ENCODE data around the gene ZNF530.
A peak's percentile ranks its signal among the peaks of the same experiment; 100 is the strongest.

ZNF530 gene

DNA sequence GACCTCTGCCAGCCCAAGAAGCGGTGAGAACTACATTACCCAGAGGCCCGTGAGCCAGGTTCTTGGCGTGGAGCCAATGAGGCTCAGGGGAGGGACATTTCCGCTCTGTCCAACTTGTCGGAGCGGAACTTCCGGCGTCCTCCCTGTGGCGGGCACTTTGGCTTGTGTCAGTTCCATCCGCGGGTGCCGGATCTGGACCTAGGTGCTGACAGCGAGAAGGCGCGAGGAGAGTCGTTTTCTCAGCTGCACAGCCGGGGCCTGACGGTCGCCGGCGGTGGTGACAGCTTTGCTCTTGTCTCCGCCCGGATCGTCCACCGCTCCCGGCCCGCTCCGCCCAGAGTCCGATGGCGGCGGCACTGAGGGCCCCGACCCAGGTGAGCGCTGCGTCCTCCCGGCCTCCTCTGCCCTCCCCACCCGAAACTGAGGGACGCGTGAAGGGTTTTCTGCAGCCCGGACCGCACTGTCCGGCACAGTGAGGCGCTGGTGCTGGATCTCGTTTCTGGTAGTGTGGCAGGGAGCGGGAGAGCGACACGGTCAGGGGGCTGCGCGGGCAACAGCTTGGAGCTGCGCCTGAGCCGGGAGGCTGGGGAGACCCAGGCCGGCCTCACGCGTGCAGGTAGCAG lies at the start of gene ZNF530:
TSS of gene ZNF530 (plus strand) at position 125 of the 623 bp plus-strand sequence. CDS start 4,461 bp downstream, outside the sequence.
- DNase-seq: peak; percentile 91

DNA sequence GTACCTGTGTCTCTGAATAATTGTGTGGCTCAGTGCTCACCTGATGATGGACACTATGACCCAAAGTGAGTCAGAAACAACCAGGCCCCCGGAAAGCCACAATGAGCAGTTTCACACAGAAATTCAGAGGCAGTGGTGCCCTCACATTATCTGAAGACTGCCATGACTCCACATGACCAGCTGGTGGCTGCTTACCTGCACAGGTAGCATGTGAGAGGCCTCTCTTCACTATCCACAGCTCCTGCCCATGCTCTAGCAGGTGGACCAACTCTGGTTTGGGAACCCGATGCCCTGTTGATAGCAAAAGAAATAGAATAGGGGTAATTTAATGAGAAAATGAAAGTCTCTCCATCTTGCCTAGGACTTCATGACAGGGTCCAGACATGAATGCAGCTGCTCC lies 47.3 kb upstream of the ZNF530 start:
- no peak for DNase-seq

DNA sequence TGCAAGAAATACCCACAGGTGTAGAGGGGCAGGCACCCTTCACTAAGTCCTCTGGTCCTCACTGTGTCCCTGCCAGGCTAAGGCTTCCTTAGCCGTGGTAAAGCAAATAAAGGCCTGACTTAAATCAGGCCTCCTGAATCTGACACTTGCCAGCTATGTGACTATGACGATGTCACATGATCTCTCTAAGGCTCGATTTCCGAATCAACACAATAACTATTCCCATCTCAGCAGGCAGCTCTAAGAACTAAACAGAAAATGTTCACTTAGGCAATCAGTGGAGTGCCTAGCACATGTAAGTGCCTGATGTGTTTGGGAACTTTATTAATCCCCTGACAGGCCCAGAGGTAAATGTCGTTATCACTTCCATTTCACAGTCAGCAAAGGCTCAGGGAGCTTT lies 42.0 kb upstream of the ZNF530 start:
- no peak for DNase-seq

- DNase-seq: no peak
These were observed 41.2 kb upstream of the ZNF530 start for GRCh38 chr19:57558525-57558924.

DNA sequence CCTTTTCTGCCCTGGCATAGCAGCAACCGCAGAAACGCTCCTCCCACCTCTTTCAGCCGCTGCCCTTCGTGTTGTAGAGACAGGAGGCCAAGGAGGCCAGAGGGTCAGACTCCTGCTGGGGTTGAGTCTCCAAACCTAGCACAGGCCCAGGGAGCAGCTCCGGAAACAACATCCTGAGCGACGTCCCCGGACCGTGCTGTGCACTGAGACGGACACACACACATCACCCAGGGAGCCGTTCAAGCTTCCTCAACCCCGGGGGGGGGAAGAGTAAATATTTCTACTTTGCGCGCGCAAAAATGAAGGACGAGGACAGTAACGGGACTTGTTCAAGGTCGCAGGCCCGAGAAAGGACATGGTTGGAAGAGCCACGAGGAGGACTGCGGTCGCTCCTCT lies 40.7 kb upstream of the ZNF530 start:
- no peak for DNase-seq

DNA sequence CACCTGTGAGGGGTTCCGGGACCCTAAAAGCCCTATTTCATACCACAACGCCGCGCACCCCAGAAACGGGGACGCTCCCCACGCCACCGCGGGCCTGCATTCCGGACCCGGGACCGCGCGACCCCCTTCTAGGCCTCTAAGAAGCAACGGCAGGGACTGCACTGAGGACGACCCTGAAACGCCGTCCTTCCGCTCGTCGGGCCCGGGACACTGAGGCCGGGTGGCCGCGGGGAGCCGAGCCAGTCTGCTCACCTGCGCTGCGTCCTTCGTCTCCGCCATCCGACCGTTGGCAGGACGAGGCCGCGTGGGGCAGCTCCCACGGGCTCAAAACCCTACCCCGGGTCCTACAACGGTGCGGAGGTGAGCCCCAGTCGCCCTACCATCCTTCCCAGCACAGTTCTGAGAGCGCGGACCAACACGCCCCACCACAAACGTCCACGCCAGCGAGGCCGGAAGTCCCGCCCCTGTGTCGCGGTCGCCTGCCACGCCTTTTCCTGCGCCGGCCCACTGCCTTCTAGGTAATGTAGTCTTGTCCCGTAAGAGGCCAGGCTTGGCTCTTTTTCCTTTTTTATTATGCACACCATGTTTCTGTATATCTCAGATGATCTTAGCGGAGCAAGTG lies 40.2 kb upstream of the ZNF530 start, which contains the start of gene ZNF550:
TSS of gene ZNF550 (minus strand) at position 460 of the 622 bp plus-strand sequence. CDS start at position 279, 181 bp downstream.
- DNase-seq: peak; percentile 82

GRCh38 chr19:57560049-57560491 lies 39.6 kb upstream of the ZNF530 start:
- no peak for DNase-seq

DNA sequence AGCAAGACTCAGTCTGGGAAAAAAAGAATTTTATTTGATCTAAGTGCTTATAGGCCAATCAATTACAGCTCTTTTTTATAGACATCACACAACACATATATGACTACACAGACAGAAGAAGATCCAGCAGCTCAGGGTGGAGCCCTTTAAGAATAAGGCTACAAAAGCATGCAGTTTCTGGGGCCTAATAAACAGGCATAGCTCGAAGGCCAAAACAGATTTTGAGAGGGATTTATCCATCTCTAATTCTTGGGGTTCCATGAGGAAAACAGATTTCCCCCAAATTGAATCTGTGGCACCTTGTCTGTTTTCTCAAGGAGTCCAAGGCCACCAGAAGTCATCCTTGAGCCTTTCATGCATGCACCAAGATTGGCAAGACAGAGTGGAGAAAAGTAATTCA lies 36.1 kb upstream of the ZNF530 start:
- DNase-seq: no peak

GRCh38 chr19:57566396-57567265 lies 33.1 kb upstream of the ZNF530 start:
- DNase-seq: peak; percentile 18

- no peak for DNase-seq
These were observed 29.0 kb upstream of the ZNF530 start for GRCh38 chr19:57570707-57571106.

DNA sequence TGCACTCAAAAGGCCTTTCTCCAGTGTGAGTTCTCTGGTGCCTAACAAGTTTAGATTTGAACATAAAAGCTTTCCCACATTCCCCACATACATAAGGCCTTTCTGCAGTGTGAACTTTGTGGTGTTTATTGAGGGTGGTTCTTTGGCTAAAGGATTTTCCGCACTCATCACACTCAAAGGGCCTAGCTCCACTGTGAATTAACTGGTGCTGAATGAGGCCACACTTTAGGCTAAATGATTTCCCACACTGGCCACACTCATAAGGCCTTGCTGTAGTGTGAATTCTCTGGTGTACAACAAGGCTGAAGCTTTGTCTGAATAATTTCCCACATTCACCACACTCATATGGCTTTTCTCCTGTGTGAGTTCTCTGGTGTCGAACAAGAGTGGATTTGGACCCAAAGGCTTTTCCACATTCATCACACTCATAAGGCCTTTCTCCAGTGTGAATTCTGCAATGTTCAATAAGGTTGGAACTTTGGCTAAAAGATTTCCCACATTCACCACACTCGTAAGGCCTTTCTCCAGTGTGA lies 27.2 kb upstream of the ZNF530 start:
- no peak for DNase-seq

DNA sequence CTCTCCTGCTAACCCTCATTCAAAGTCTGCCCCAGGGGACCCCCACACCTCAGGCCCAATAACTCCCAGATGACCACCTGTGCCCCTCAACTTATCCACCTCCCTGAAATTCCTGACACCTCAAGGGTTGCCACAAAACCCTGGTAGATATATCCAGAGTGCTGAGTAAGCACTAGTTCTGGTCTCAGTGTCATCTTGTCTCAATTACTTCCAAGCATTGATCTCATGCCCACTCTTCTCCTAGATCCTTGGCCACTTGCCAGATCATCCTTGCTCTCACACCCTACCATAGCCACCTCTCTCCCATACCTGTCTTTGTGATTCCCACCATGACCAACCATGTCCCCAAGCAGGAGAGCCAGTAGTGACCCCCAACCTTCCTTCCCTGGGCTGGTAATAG lies 23.0 kb upstream of the ZNF530 start:
- no peak for DNase-seq

DNA sequence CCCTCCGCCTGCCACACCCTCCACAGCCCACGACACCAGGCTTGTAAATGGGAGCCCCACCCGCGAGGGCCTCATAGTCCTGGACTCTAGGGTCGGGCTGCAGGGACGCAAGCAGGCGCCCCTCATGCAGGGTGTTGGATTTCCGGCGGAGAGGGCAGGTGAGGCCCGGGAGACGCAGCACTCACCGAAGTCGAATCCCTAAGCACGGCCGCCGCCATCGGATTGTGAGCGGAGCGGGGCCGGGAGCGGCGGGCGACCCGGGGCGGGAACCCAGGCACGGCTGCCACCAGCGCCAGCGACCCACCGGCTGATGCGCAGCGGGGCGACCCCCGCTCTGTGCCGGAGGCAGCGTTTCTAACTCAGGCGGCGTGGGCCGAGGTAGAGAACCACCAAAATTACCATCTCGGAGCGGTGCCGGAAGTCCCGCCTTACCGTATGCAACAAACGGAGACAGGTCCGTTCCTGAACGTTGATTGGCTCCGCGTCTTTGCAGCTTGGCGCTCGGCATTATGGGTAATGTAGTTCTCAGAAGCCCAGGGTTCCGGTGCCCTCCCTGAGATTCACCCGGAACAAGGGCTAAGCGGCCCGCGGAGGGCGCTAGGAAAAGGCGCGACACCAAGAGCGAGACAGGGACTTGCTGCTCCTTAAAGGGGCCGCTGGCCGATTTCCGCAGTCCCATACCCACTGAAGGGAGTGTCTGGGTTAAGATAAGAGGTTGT lies 21.0 kb upstream of the ZNF530 start, which contains the start of gene ZNF416:
TSS of gene ZNF416 (minus strand) at position 425 of the 719 bp plus-strand sequence. CDS start at position 218, 207 bp downstream.
- DNase-seq: peak; percentile 99

GRCh38 chr19:57583104-57583520 lies 16.6 kb upstream of the ZNF530 start:
- DNase-seq: no peak

DNA sequence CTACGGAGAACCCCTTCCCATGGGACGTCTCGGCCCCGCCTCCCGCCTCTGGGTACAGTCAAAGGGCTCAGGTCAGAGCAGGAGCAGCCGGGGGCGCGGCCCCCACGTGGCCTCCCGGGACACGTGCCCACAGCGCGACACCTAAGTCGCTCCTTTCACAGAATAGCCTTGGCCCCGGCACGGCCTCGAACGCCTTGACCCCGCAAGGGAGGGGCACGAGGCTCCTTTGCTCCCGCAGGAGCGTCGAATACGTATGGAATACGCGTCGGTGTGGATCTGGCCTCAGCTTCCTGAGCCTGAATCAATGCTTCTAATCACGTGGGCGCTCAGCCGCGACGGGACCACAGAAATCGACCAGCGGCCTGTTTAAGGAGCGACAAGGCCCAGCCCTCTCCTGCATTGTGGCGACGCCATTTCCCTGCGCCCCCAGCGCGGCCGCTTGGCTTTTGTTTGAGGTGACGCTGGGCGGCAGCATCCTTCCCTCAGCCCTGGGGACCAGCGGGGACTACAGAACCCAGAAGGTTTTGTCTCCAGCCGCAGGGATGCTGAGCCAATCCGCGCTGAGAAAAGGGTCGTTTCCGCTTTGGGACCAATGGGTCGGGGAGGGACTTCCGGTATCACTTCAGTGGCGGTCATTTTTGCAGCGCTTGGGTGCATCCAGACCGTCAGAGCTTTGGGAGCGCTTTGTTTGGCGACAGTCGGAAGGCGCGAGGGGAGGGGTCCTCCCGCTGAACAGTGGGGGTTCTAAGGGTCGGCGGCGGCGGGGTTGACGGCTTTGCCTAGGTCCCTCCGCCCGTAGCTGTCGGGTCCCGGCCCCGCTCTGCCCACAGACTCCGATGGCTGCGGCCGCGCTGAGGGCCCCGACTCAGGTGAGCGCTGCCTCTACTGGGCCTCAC lies 15.9 kb upstream of the ZNF530 start, which contains the start of gene ZIK1:
TSS of gene ZIK1 (plus strand) at position 625 of the 896 bp plus-strand sequence. CDS start at position 837, 212 bp downstream.
- DNase-seq: peak; percentile 89

GRCh38 chr19:57587529-57587928 lies 12.2 kb upstream of the ZNF530 start:
- DNase-seq: no peak

GRCh38 chr19:57599377-57599760 lies 316 bp upstream of the ZNF530 start:
- DNase-seq: no peak

- DNase-seq: no peak
These were observed 7.2 kb downstream of the ZNF530 start for GRCh38 chr19:57606931-57607330.

DNA sequence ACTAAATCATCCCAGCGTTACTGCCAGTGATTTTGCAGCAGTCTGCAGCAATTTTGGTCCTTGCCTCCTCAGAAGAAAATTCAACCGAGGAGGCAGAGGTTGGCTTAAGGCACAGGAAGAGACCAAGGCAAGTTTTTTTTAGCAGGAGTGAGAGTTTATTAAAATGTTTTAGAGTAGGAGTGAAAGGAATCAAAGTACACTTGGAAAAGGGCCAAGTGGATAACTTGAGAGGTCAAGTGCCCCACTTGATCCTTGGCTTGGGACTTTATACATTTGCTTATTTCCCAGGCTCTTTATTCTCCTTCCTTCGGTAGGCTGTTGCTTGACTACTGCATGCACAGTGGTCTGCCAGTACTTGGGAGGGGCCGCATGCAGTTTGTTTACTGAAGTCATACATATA lies 11.4 kb downstream of the ZNF530 start:
- DNase-seq: no peak

DNA sequence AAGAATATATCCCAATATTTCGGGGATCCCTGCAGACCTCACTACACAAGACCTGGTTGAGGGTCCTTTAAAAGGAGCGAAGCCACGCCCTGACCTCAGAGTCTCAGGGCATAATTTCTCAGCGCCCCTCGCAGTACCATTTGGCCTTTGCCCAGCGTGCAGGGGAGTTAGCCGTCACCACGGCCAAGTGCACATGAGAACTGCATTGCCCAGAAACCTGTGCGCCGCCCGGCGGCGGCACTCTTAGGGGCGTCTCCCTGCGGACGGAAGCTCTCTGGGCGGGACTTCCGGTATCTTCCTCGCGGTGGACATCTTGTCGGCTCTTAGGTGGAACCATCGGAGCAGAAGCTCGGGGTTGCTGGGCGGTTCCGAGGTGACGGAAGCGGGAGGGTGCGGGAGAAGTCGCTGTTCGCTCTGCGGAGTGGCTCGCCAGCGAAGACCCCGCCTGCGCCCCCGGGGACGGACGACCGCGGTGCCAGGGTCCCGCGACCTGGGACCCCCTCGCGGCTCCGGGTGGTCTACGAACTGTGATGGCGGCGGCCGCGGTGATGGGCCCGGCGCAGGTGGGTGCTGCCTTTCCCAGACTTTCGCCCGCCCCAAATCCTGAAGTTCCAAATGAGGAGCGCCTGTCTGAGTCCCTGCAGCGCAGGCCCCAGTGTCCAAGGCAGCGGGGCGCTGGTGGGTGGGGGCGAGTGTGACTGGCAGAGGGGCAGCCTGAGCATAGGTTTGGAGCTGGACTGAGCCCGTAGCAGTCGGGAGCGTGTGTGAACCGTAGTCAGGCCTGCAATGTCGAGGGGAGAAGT lies 14.5 kb downstream of the ZNF530 start, which contains the start of gene ZNF134:
TSS of gene ZNF134 (plus strand) at position 302 of the 803 bp plus-strand sequence. CDS start 5,227 bp downstream, outside the sequence.
- DNase-seq: peak; percentile 94
